ENCODE measurements around the gene PLPP2.

Gene PLPP2

DNA sequence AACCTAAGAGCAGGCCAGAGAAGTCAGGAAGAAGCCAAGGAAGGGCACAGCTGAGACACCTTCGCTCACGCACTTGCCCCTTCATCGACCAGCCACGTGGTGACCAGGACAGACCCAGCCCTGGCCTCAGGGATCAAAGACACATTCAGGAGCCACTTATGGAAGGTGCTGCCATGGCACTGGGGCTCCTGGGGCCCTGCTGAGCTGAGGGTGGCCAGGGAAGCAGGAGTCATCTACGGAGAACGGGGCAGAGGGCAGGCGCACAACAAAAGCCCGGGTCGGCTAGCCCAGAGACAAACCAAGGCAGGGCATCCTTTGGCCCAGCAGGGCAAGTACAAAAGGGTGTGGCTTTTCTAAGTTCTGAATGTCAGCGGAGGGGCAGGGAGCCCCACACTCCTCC, 2.3 kb downstream of the PLPP2 start:
- TF ChIP-seq, protein P1, sequence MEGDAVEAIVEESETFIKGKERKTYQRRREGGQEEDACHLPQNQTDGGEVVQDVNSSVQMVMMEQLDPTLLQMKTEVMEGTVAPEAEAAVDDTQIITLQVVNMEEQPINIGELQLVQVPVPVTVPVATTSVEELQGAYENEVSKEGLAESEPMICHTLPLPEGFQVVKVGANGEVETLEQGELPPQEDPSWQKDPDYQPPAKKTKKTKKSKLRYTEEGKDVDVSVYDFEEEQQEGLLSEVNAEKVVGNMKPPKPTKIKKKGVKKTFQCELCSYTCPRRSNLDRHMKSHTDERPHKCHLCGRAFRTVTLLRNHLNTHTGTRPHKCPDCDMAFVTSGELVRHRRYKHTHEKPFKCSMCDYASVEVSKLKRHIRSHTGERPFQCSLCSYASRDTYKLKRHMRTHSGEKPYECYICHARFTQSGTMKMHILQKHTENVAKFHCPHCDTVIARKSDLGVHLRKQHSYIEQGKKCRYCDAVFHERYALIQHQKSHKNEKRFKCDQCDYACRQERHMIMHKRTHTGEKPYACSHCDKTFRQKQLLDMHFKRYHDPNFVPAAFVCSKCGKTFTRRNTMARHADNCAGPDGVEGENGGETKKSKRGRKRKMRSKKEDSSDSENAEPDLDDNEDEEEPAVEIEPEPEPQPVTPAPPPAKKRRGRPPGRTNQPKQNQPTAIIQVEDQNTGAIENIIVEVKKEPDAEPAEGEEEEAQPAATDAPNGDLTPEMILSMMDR (IDR thresholded peaks at IDR 0.05): no peak
- no peak for DNase-seq (ENCODE audit: low spot score)
- no peak overlapping the region for H3K27ac ChIP-seq
- no peak overlapping the region for H3K4me3 ChIP-seq

DNA sequence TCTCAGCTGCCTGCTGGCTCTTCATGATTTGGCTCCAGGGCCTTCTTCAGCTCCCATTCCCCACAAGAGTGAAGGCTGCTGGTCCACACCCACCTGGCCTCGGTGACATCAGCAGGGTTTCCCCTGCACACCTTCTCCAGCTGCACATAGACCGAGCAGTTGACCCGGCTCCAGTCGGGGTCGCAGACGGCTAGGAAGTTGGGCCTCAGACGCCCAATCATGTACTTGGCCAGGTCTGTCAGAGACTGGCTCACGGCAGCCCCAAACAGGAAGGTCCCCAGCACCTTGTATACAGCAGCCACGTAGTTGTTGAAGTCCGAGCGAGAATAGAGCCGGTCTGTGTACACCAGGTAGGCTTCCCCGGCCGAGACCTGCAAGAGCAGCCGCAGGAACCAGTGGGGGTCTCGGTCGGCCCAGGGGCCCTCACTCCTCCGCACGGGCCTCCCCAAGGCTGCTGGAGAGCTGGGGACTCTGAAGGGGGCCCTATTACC, 3.8 kb downstream of the PLPP2 start:
- DNase-seq (ENCODE audit: low spot score): no peak
- H3K27ac ChIP-seq: no peak overlapping the region
- TF ChIP-seq, protein P1 (IDR thresholded peaks at IDR 0.05): no peak
- no peak overlapping the region for H3K4me3 ChIP-seq

DNA sequence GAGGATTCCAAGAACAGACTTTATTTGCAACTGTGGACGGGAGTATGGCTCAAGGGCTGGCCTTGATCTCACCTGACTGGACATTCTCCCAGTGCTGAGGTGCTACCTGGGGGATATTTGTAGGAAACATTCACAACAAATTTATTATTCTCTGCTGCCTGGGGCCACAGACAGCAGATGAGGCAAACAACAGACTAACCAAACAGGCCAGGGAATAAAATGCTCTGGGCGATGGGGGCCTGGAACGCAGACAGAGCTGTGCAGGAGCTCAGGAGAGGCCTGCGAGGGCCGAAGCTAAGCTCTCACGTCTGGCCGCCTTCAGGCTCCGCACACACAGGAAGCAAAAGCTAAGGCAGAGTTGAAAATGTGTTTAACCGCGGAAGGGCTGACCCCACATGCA, 7.8 kb downstream of the PLPP2 start:
- Histone ChIP-seq H3K4me3 (no peak overlapping the region), H3K27ac (no peak overlapping the region)
- TF ChIP-seq, protein P1 (IDR thresholded peaks at IDR 0.05): no peak
- no peak for DNase-seq (ENCODE audit: low spot score)

DNA sequence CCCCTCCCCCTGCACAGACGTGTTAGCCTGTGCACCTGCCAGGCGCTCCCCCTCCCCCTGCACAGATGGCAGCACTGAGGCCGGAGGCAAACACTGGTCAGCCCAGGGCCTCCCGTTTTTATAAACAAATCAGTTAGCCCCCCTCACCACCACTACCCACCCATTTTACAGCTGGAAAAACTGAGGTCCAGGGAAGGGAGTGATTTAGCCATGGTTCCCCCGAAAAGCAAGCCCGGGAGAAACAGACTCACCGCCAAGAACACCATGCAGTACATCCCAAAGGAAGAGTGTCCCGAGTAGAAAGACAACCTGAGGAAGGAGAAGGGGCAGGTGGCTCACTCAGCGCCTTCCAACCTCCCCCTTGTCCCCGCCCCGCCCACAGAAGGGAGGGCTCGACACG, 8.7 kb downstream of the PLPP2 start:
- no peak overlapping the region for H3K4me3 ChIP-seq
- H3K27ac ChIP-seq: no peak overlapping the region
- DNase-seq (ENCODE audit: low spot score): no peak
- TF ChIP-seq, protein P1 (IDR thresholded peaks at IDR 0.05): no peak

DNA sequence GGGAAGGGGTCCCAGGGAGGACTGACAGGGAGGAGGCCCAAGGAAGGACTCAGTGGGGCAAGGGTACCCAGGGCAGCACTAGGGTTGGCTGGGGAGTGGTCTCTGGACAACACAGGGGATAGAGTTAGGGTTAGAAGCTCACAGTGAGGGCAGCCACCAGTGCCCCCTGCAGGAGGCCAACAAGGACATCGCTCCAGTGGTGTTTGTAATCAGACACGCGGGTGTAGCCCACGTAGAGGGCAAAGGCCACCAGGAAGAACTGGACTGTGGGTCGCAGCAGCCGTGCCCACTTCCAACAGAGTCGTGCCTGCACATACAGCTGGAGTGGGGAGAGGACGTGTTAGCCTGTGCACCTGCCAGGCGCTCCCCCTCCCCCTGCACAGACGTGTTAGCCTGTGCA, 9.2 kb downstream of the PLPP2 start:
- Histone ChIP-seq H3K4me3 (no peak overlapping the region), H3K27ac (no peak overlapping the region)
- TF ChIP-seq, protein P1 (IDR thresholded peaks at IDR 0.05): no peak
- no peak for DNase-seq (ENCODE audit: low spot score)

DNA sequence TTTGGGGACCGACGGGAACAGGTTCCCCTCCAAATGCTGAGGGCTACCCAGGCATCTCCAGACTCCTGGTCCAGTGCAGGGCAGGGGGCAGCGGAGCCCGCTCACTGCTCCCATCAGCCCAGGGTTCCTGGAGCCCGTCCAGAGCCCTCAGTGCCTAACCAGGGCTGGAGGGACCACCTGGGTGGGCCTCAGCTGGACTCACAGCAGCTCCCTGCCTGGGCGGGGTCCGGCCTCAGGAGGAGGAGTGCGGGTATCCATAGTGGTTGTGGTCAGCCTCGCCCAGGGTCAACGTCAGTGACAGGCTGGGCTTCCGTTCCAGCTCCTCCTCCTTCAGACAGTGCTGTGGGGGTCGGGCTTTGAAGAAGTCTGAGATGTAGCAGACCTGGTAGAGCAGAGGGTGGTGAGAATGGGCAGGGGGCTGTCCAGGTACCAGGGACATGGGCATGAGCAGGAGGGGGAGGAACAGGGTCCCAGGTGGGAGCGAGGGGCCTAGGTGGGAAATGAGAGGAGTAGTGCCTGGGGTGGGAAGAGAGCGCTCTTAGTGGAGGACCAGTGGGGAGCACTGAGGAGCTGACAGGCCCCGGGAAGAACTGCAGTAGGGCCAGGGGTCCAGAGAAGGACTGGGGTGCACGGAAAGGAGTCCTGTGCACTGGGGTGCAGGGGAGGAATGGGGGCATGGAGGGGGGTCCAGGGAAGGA, 9.9 kb downstream of the PLPP2 start:
- TF ChIP-seq, protein P1 (IDR thresholded peaks at IDR 0.05): no peak
- DNase-seq (ENCODE audit: low spot score): no peak
- H3K27ac ChIP-seq: no peak overlapping the region
- H3K4me3 ChIP-seq: no peak overlapping the region

DNA sequence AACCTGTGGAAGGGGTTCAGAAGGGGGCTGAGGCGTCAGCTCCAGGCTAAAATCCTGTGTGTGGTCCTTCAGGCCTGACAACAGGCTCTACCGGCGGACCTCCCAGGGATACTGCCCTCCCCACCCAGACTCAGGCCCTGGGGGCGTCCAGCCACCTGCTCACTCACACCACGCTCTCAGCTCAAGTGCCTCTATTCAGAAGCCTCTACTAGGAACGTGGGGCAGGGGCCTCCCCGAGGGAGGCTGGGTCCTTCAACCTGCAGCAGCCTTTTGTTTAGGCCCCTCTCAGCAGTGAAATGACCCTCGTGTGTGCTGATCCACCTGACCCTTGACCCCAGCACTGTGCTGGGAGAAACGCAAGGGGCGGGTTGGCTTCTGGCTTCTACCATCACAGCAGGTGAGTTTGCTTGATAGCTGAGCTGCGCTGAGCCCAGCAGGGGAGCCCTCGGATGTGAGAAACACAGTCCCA, 10.6 kb downstream of the PLPP2 start:
- DNase-seq (ENCODE audit: low spot score): no peak
- no peak overlapping the region for H3K27ac ChIP-seq
- no peak overlapping the region for H3K4me3 ChIP-seq
- TF ChIP-seq, protein P1 (IDR thresholded peaks at IDR 0.05): no peak
